ENCODE measurements around the gene TNRC6B. TPM values are rescaled to one million over a fixed set of nuclear protein-coding genes. Genes with fewer than 3 reads are reported as not detected.

Gene TNRC6B
- polyA plus RNA-seq, 3 donors = 7.2 to 16.5 (median 11.8) TPM

- H3K9ac ChIP-seq (ENCODE audit: insufficient read depth, low read length, poor library complexity, severe bottlenecking) = no peak overlapping the region
- peaks cover 94% of the 10 kb centered on the region for H4K20me1 ChIP-seq (ENCODE audit: insufficient read depth, low read length)
- WGBS (ENCODE audit: insufficient coverage) = 84% methylated on average over 12 of the region's 16 CpGs
- no peaks in the 10 kb centered on the region for H3K27me3 ChIP-seq (ENCODE audit: control insufficient read depth in 2 of 2, insufficient read depth in 2 of 2, low read length in 2 of 2)
- intact Hi-C loops (cut with micrococcal nuclease) = no loop called here
- peak overlapping the region in 1 of 2 donors; percentile 63 for H3K27ac ChIP-seq (ENCODE audit: low read depth in 1 of 2, low read length in 2 of 2)
- Mint-ChIP-seq H3K4me3 (peak overlapping the region in 1 of 2 donors; percentile 1), H3K27me3 (ENCODE audit: low read depth in 3 of 3) (peaks cover 0 to 1% (median 0%) of the 10 kb centered on the region in 3 donors), H3K36me3 (peaks cover 19 to 33% of the 10 kb centered on the region in 2 donors), H3K4me1 (peaks cover 51% of the 10 kb centered on the region), H3K9me3 (peaks cover 0 to 2% (median 0%) of the 10 kb centered on the region in 7 donors), H3K27ac (peak overlapping the region; percentile 41 to 88 (median 79))
- H3K4me1 ChIP-seq (ENCODE audit: control insufficient read depth in 1 of 2, insufficient read depth in 2 of 2, low read length in 2 of 2) = peaks cover 3 to 27% of the 10 kb centered on the region in 2 donors
- no peaks in the 10 kb centered on the region for H3K9me3 ChIP-seq (replicated peaks in 1 of 2; ENCODE audit: control insufficient read depth in 1 of 2, insufficient read depth in 1 of 2, low read length in 2 of 2)
- H2AFZ ChIP-seq (ENCODE audit: insufficient read depth, low read depth, low read length, poor library complexity, severe bottlenecking) = no peak overlapping the region
- H3K36me3 ChIP-seq (replicated peaks in 1 of 2; ENCODE audit: control insufficient read depth in 1 of 2, insufficient read depth in 2 of 2, low read length in 2 of 2) = peaks cover 4 to 30% of the 10 kb centered on the region in 2 donors
- no peak overlapping the region for H3K4me3 ChIP-seq (replicated peaks in 1 of 3; ENCODE audit: low read depth in 2 of 3, low read length in 3 of 3)
- no peak overlapping the region for H3K4me2 ChIP-seq (replicated peaks; ENCODE audit: extremely low read depth, low read length, poor library complexity, severe bottlenecking)
- DNase-seq = peak; percentile 21 to 31 (median 29)
- no peak for TF ChIP-seq CTCF (IDR thresholded peaks at IDR 0.05)
- peaks cover 95% of the 10 kb centered on the region for H3K79me2 ChIP-seq (ENCODE audit: insufficient read depth, low read length)
These were observed 61.0 kb downstream of the TNRC6B start for GRCh38 chr22:40238425-40239344.

DNA sequence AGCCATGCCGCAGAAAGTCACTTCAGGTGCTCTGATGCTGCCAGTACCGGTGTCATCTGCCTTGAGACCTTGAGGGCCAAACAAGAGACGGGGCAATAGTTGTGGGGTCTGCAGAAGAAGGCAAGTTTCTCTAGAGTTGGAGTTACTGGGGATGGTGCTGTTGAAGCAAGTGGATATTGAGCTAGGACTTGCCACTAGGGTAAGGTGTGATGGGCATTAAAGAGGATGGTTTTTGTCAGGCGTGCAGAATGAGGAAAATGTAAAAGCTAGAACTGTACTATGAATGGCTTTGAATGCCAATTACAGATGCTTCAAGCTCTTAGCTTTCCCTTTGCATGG lies 61.6 kb downstream of the TNRC6B start:
- peaks cover 10 to 33% of the 10 kb centered on the region in 2 donors for H3K4me1 ChIP-seq (ENCODE audit: control insufficient read depth in 1 of 2, insufficient read depth in 2 of 2, low read length in 2 of 2)
- WGBS (ENCODE audit: insufficient coverage) = 100% methylated on average over 3 of the region's 4 CpGs
- H3K27ac ChIP-seq (ENCODE audit: low read depth in 1 of 2, low read length in 2 of 2) = peak overlapping the region in 1 of 2 donors; percentile 63
- Mint-ChIP-seq H3K36me3 (peaks cover 15 to 31% of the 10 kb centered on the region in 2 donors), H3K9me3 (peaks cover 0 to 2% (median 0%) of the 10 kb centered on the region in 7 donors), H3K4me1 (peaks cover 56% of the 10 kb centered on the region), H3K4me3 (no peak overlapping the region), H3K27me3 (ENCODE audit: low read depth in 3 of 3) (peaks cover 0 to 1% (median 0%) of the 10 kb centered on the region in 3 donors), H3K27ac (peak overlapping the region in 6 of 7 donors; percentile 59 to 88 (median 80))
- H3K9me3 ChIP-seq (replicated peaks in 1 of 2; ENCODE audit: control insufficient read depth in 1 of 2, insufficient read depth in 1 of 2, low read length in 2 of 2) = no peaks in the 10 kb centered on the region
- no peak for DNase-seq
- peaks cover 4 to 24% of the 10 kb centered on the region in 2 donors for H3K36me3 ChIP-seq (replicated peaks in 1 of 2; ENCODE audit: control insufficient read depth in 1 of 2, insufficient read depth in 2 of 2, low read length in 2 of 2)
- peaks cover 92% of the 10 kb centered on the region for H3K79me2 ChIP-seq (ENCODE audit: insufficient read depth, low read length)
- H3K9ac ChIP-seq (ENCODE audit: insufficient read depth, low read length, poor library complexity, severe bottlenecking) = no peak overlapping the region
- no peak overlapping the region for H2AFZ ChIP-seq (ENCODE audit: insufficient read depth, low read depth, low read length, poor library complexity, severe bottlenecking)
- no peaks in the 10 kb centered on the region for H3K27me3 ChIP-seq (ENCODE audit: control insufficient read depth in 2 of 2, insufficient read depth in 2 of 2, low read length in 2 of 2)
- TF ChIP-seq CTCF (IDR thresholded peaks at IDR 0.05) = no peak
- H4K20me1 ChIP-seq (ENCODE audit: insufficient read depth, low read length) = peaks cover 92% of the 10 kb centered on the region
- intact Hi-C loops (cut with micrococcal nuclease) = no loop called here
- H3K4me3 ChIP-seq (replicated peaks in 1 of 3; ENCODE audit: low read depth in 2 of 3, low read length in 3 of 3) = no peak overlapping the region
- no peak overlapping the region for H3K4me2 ChIP-seq (replicated peaks; ENCODE audit: extremely low read depth, low read length, poor library complexity, severe bottlenecking)
